AG09319 (cell line): ENCODE data around the gene SYNE4.

Source experiments
- DNase-seq: peaks from one replicate; pipeline ENCODE4 v3.0.0-alpha.2; 2010; ENCODE audit warnings: low read depth; ENCODE audit errors: extremely low read depth
- CTCF ChIP-seq: IDR thresholded peaks from 2 replicates; pipeline ENCODE4 v1.5.1; 2011; ENCODE audit warnings: low read depth, mild to moderate bottlenecking, inconsistent platforms, low read length, moderate library complexity

The SYNE4 gene

GRCh38 chr19:35975608-35976214 is 32.9 kb downstream of the SYNE4 start:
- no peak for TF ChIP-seq CTCF
- no peak for DNase-seq

- no peak for DNase-seq
- no peak for TF ChIP-seq CTCF
These were observed 35.1 kb downstream of the SYNE4 start for GRCh38 chr19:35973487-35973886.

- TF ChIP-seq CTCF = no peak
- DNase-seq = no peak
These were observed 41.8 kb downstream of the SYNE4 start for GRCh38 chr19:35966771-35967170.

- TF ChIP-seq CTCF = no peak
- no peak for DNase-seq
These were observed 45.1 kb downstream of the SYNE4 start for GRCh38 chr19:35963514-35963913.

GRCh38 chr19:35960432-35960972 is 48.1 kb downstream of the SYNE4 start:
- TF ChIP-seq CTCF = no peak
- no peak for DNase-seq

- no peak for DNase-seq
These were observed 48.7 kb downstream of the SYNE4 start for GRCh38 chr19:35959968-35960320.

More at GRCh38 chr19:35959968-35960320, 48.7 kb downstream of the SYNE4 start:
- no peak for TF ChIP-seq CTCF
